GM06990 (cell line): ENCODE results near the gene PAXX.

Experiments
- DNase-seq: peaks from one replicate; pipeline ENCODE4 v3.0.0-alpha.2; 2011; ENCODE audit not compliant: insufficient read length; ENCODE audit errors: extremely low read depth
- H3K27me3 ChIP-seq: replicated peaks from 2 replicates; pipeline ENCODE4 v1.6.0; 2011; ENCODE audit warnings: low read length; ENCODE audit not compliant: control insufficient read depth, insufficient read depth
- H3K36me3 ChIP-seq: 2 replicates; pipeline ENCODE4 v1.5.1; 2011; ENCODE audit warnings: low read length; ENCODE audit not compliant: control insufficient read depth, insufficient read depth
- H3K4me3 ChIP-seq: replicated peaks from 2 replicates; pipeline ENCODE4 v1.5.1; 2011; ENCODE audit warnings: low read depth, mild to moderate bottlenecking, control low read depth, low read length
- TF ChIP-seq, protein P1 (sequence below): IDR thresholded peaks from 2 replicates; pipeline ENCODE4 v1.5.1; 2011; ENCODE audit warnings: low read length, control low read depth, mild to moderate bottlenecking, inconsistent platforms; ENCODE audit not compliant: insufficient read depth, poor library complexity, severe bottlenecking

Gene PAXX

DNA sequence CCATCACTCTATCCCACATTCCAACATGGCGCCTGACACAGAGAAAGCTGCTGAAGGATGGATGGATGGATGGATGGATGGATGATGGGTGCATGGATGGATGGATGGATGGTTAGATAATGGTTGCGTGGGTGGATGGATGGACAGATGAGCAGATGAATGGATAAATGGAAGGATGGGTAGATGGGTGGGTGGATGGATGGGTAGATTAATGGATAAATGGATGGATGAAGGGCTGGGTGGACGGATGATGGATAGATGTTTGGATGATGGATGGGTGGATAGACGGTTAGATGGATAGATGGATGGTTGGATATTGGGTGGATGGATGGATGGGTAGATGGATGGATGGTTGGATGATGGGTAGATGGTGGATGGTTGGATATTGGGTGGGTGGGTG lies 35.6 kb upstream of the PAXX start:
- TF ChIP-seq, protein P1, sequence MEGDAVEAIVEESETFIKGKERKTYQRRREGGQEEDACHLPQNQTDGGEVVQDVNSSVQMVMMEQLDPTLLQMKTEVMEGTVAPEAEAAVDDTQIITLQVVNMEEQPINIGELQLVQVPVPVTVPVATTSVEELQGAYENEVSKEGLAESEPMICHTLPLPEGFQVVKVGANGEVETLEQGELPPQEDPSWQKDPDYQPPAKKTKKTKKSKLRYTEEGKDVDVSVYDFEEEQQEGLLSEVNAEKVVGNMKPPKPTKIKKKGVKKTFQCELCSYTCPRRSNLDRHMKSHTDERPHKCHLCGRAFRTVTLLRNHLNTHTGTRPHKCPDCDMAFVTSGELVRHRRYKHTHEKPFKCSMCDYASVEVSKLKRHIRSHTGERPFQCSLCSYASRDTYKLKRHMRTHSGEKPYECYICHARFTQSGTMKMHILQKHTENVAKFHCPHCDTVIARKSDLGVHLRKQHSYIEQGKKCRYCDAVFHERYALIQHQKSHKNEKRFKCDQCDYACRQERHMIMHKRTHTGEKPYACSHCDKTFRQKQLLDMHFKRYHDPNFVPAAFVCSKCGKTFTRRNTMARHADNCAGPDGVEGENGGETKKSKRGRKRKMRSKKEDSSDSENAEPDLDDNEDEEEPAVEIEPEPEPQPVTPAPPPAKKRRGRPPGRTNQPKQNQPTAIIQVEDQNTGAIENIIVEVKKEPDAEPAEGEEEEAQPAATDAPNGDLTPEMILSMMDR = no peak
- peaks cover 1% of the 10 kb centered on the region; the same call in 1 of the 2 replicates for H3K27me3 ChIP-seq
- no peaks in the 10 kb centered on the region for H3K36me3 ChIP-seq
- no peak for DNase-seq
- H3K4me3 ChIP-seq = no peak overlapping the region

DNA sequence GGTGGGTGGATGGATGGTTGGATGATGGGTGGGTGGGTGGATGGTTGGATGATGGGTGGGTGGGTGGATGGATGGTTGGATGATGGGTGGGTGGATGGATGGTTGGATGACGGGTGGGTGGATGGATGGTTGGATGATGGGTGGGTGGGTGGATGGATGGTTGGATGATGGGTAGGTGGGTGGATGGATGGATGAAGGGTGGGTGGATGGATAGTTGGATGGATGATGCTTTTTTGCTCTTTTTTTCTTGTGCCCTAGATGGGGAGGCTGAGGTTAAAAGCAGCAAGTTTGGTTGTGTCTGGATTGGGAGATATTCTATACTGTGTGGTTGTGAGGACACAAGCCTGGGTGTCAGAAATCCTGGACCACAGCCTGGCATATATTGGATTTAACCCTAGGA lies 34.8 kb upstream of the PAXX start:
- H3K36me3 ChIP-seq = no peaks in the 10 kb centered on the region
- DNase-seq = no peak
- H3K4me3 ChIP-seq = no peak overlapping the region
- TF ChIP-seq, protein P1 = no peak
- peaks cover 1% of the 10 kb centered on the region; the same call in 1 of the 2 replicates for H3K27me3 ChIP-seq

DNA sequence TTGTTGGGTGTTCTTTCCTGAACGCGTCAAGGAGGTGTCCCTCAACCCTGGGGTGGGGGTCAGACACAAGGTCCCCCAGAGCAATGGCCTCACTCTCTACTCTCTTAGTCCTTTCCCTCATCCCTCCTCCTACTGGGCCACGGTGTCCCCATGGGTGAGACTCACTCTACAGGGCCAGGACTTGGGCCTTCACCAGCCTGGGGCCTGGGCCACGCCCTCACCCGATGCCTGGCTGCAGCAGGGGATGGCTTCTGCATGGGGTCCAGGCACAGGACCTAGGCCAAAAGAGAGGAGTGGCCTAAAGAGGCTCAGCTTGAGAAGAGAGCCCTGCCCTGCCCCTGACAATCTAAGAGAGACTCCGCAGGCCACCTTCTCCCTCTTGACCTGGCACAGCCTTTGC lies 34.3 kb upstream of the PAXX start:
- DNase-seq = no peak
- H3K36me3 ChIP-seq = no peaks in the 10 kb centered on the region
- H3K4me3 ChIP-seq = no peak overlapping the region
- TF ChIP-seq, protein P1 = no peak
- peaks cover 1% of the 10 kb centered on the region; the same call in 1 of the 2 replicates for H3K27me3 ChIP-seq

DNA sequence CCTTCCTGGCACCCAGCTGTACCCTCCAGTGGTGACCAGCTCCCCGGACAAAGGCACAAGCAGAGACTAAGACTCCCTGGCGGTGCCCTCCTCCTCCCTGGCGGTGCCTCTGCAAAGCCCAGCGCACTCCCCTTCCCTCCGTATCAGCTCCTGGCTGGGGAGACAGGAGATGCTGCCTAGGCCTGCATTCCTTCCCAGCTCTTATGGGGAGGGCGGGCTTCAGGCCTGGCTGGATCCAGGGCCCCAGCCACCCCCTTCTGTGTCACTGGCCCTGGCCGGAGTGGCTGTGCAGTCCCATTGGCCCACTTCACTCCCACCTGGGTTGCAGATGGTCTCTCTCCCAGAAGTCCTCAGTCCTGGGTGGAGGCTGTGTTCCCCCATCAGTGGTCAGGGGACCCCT lies 33.7 kb upstream of the PAXX start:
- DNase-seq = no peak
- no peaks in the 10 kb centered on the region for H3K36me3 ChIP-seq
- TF ChIP-seq, protein P1 = no peak
- no peak overlapping the region for H3K4me3 ChIP-seq
- peaks cover 1% of the 10 kb centered on the region; the same call in 1 of the 2 replicates for H3K27me3 ChIP-seq

DNA sequence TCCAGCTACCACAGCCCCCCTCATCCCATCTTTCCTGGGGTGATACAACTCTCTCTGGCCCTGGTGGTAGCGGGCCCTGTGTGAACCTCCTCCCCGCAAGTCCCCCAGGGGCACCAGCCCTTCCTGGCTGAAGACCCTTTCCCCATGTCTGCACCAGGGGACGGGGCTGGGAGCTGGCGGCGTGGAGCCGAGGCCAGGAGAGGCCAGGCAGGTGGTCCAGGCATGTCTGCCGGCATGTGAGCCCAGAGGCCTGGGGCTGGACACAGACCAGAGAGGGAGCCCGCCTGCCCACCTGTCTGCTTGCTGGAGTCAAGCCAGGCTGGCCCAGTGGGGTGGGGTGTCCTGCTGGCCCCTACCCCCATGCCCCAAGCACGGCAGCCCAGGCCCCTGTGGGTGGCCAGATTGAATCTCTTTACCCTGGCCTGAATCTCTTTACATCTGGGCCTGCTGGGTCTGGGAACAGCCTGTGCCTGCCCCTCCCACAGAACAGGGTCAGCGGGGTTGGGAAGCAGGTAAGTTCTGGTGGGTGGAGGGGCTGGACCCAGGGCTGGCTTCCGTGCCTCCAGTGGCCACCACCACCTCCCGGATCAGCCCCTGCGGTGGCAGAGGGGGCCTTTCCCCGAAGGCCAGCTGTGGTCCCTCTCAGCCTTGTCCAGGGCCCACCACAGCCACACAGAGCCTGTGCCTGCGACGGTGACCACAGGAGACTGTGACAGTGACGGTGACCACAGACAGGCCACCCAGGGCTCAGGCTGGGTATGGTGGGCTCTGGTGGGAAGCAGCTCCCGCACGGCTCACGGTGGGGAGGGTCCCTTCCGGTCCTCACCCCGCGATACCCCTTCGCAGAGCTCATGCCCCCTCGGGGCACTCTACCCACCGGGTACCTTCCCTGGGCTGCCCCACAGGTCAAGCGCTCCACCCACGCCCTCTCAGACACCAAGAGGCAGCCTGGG lies 33.0 kb upstream of the PAXX start:
- Histone ChIP-seq H3K27me3 (peaks cover 1% of the 10 kb centered on the region; the same call in 1 of the 2 replicates), H3K4me3 (no peak overlapping the region), H3K36me3 (no peaks in the 10 kb centered on the region)
- TF ChIP-seq, protein P1 = no peak
- no peak for DNase-seq
